Measurements from ENCODE around the gene IFNA13. TPM values are rescaled to one million over a fixed set of nuclear protein-coding genes. Genes with fewer than 3 reads are reported as not detected.

IFNA13 gene
- total RNA-seq (2014; rRNA removed; shearing (Covaris generic)) (not detected in 2 replicates), polyA plus RNA-seq (2016; fragmentation: Nextera tagmentation; extraction: Ambion mirVana) (not detected in 2 replicates)
- long read RNA-seq: 0 reads

DNA sequence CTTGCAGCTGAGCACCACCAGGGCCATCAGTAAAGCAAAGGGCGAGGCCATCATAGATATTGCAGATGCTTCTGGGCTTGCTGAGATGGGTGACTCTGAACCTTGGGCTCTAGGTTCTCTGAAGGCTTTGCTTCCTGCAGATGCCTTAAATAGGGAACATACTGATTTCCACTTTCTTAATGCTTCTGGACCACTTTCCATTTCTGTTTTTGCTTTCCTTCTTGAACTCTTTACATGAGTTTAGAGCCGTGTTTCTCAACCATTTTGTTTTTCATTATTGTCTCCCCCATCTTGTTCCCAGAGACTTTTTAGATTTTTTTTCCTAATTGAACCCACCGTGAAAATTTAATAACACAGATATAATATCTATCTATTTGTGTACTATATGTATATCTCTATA, at the start of gene IFNA13:
TSS of gene IFNA13 (minus strand) at position 101 of the 400 bp plus-strand sequence. CDS start at position 54, 47 bp downstream.
- Histone ChIP-seq H3K27ac (ENCODE audit: low read depth) (no peak within 1 kb of the TSS), H4K20me1 (replicated peaks; ENCODE audit: insufficient read depth) (no peaks in the 10 kb centered on the region), H3K4me1 (ENCODE audit: insufficient read depth) (no peaks in the 10 kb centered on the region), H3K79me2 (replicated peaks; ENCODE audit: insufficient read depth) (no peaks in the 10 kb centered on the region), H3K4me3 (no peak within 1 kb of the TSS), H2AFZ (no peak within 1 kb of the TSS), H3K4me2 (no peak within 1 kb of the TSS), H3K36me3 (ENCODE audit: insufficient read depth) (no peaks in the 10 kb centered on the region), H3F3A (replicated peaks; ENCODE audit: low read depth) (no peaks in the 10 kb centered on the region), H3K9me2 (ENCODE audit: insufficient read depth) (0 out of 2 replicates have a peak, but pooled peaks cover 3% of the 10 kb centered on the region), H3K27me3 (ENCODE audit: insufficient read depth) (no peaks in the 10 kb centered on the region)
- Mint-ChIP-seq H3K9me3 (no peaks in the 10 kb centered on the region), H3K36me3 (ENCODE audit: low read depth) (no peaks in the 10 kb centered on the region), H3K27me3 (ENCODE audit: insufficient read depth, low read depth, poor library complexity) (peaks cover 2% of the 10 kb centered on the region), H3K4me3 (no peak within 1 kb of the TSS), H3K27ac (no peak within 1 kb of the TSS), H3K4me1 (no peaks in the 10 kb centered on the region; the same call in 1 of the 3 replicates)
- DNase-seq (ENCODE audit: low spot score) (no peak), ATAC-seq (no peak)
- no peak for TF ChIP-seq STAT1 (IDR thresholded peaks at IDR 0.05; ENCODE audit: unreplicated experiment)
- TF ChIP-seq ZNF114 (CRISPR knock-in tag; IDR thresholded peaks at IDR 0.05): no peak
- TF ChIP-seq, protein P1, sequence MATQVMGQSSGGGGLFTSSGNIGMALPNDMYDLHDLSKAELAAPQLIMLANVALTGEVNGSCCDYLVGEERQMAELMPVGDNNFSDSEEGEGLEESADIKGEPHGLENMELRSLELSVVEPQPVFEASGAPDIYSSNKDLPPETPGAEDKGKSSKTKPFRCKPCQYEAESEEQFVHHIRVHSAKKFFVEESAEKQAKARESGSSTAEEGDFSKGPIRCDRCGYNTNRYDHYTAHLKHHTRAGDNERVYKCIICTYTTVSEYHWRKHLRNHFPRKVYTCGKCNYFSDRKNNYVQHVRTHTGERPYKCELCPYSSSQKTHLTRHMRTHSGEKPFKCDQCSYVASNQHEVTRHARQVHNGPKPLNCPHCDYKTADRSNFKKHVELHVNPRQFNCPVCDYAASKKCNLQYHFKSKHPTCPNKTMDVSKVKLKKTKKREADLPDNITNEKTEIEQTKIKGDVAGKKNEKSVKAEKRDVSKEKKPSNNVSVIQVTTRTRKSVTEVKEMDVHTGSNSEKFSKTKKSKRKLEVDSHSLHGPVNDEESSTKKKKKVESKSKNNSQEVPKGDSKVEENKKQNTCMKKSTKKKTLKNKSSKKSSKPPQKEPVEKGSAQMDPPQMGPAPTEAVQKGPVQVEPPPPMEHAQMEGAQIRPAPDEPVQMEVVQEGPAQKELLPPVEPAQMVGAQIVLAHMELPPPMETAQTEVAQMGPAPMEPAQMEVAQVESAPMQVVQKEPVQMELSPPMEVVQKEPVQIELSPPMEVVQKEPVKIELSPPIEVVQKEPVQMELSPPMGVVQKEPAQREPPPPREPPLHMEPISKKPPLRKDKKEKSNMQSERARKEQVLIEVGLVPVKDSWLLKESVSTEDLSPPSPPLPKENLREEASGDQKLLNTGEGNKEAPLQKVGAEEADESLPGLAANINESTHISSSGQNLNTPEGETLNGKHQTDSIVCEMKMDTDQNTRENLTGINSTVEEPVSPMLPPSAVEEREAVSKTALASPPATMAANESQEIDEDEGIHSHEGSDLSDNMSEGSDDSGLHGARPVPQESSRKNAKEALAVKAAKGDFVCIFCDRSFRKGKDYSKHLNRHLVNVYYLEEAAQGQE (IDR thresholded peaks at IDR 0.05; ENCODE audit: unreplicated experiment): no peak
- TF ChIP-seq EZH2 (IDR thresholded peaks at IDR 0.05; ENCODE audit: low read depth, unreplicated experiment): no peak
- no peak for TF ChIP-seq CREB1 (CRISPR knock-in tag; IDR thresholded peaks at IDR 0.05; ENCODE audit: low read depth)
- TF ChIP-seq NANOG (IDR thresholded peaks at IDR 0.05; ENCODE audit: borderline replicate concordance): no peak
- TF ChIP-seq, protein P2, sequence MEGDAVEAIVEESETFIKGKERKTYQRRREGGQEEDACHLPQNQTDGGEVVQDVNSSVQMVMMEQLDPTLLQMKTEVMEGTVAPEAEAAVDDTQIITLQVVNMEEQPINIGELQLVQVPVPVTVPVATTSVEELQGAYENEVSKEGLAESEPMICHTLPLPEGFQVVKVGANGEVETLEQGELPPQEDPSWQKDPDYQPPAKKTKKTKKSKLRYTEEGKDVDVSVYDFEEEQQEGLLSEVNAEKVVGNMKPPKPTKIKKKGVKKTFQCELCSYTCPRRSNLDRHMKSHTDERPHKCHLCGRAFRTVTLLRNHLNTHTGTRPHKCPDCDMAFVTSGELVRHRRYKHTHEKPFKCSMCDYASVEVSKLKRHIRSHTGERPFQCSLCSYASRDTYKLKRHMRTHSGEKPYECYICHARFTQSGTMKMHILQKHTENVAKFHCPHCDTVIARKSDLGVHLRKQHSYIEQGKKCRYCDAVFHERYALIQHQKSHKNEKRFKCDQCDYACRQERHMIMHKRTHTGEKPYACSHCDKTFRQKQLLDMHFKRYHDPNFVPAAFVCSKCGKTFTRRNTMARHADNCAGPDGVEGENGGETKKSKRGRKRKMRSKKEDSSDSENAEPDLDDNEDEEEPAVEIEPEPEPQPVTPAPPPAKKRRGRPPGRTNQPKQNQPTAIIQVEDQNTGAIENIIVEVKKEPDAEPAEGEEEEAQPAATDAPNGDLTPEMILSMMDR (conservative IDR thresholded peaks at IDR 0.05; ENCODE audit: low read depth in 2 of 2): no peak
- TF ChIP-seq, protein P3, sequence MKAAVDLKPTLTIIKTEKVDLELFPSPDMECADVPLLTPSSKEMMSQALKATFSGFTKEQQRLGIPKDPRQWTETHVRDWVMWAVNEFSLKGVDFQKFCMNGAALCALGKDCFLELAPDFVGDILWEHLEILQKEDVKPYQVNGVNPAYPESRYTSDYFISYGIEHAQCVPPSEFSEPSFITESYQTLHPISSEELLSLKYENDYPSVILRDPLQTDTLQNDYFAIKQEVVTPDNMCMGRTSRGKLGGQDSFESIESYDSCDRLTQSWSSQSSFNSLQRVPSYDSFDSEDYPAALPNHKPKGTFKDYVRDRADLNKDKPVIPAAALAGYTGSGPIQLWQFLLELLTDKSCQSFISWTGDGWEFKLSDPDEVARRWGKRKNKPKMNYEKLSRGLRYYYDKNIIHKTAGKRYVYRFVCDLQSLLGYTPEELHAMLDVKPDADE (IDR thresholded peaks at IDR 0.05): no peak
- TF ChIP-seq EZH2phosphoT487 (IDR thresholded peaks at IDR 0.05; ENCODE audit: unreplicated experiment): no peak
- TF ChIP-seq JUNB (IDR thresholded peaks at IDR 0.05; ENCODE audit: unreplicated experiment): no peak
- TF ChIP-seq, protein P4, sequence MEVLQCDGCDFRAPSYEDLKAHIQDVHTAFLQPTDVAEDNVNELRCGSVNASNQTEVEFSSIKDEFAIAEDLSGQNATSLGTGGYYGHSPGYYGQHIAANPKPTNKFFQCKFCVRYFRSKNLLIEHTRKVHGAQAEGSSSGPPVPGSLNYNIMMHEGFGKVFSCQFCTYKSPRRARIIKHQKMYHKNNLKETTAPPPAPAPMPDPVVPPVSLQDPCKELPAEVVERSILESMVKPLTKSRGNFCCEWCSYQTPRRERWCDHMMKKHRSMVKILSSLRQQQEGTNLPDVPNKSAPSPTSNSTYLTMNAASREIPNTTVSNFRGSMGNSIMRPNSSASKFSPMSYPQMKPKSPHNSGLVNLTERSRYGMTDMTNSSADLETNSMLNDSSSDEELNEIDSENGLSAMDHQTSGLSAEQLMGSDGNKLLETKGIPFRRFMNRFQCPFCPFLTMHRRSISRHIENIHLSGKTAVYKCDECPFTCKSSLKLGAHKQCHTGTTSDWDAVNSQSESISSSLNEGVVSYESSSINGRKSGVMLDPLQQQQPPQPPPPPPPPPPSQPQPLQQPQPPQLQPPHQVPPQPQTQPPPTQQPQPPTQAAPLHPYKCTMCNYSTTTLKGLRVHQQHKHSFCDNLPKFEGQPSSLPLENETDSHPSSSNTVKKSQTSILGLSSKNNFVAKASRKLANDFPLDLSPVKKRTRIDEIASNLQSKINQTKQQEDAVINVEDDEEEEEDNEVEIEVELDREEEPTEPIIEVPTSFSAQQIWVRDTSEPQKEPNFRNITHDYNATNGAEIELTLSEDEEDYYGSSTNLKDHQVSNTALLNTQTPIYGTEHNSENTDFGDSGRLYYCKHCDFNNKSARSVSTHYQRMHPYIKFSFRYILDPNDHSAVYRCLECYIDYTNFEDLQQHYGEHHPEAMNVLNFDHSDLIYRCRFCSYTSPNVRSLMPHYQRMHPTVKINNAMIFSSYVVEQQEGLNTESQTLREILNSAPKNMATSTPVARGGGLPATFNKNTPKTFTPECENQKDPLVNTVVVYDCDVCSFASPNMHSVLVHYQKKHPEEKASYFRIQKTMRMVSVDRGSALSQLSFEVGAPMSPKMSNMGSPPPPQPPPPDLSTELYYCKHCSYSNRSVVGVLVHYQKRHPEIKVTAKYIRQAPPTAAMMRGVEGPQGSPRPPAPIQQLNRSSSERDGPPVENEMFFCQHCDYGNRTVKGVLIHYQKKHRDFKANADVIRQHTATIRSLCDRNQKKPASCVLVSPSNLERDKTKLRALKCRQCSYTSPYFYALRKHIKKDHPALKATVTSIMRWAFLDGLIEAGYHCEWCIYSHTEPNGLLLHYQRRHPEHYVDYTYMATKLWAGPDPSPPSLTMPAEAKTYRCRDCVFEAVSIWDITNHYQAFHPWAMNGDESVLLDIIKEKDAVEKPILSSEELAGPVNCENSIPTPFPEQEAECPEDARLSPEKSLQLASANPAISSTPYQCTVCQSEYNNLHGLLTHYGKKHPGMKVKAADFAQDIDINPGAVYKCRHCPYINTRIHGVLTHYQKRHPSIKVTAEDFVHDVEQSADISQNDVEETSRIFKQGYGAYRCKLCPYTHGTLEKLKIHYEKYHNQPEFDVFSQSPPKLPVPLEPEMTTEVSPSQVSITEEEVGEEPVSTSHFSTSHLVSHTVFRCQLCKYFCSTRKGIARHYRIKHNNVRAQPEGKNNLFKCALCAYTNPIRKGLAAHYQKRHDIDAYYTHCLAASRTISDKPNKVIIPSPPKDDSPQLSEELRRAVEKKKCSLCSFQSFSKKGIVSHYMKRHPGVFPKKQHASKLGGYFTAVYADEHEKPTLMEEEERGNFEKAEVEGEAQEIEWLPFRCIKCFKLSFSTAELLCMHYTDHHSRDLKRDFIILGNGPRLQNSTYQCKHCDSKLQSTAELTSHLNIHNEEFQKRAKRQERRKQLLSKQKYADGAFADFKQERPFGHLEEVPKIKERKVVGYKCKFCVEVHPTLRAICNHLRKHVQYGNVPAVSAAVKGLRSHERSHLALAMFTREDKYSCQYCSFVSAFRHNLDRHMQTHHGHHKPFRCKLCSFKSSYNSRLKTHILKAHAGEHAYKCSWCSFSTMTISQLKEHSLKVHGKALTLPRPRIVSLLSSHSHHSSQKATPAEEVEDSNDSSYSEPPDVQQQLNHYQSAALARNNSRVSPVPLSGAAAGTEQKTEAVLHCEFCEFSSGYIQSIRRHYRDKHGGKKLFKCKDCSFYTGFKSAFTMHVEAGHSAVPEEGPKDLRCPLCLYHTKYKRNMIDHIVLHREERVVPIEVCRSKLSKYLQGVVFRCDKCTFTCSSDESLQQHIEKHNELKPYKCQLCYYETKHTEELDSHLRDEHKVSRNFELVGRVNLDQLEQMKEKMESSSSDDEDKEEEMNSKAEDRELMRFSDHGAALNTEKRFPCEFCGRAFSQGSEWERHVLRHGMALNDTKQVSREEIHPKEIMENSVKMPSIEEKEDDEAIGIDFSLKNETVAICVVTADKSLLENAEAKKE (CRISPR knock-in tag; IDR thresholded peaks at IDR 0.05): no peak
- TF ChIP-seq POLR2AphosphoS5 (IDR thresholded peaks at IDR 0.05; ENCODE audit: low read depth): no peak
- no peak for TF ChIP-seq ZNF331 (CRISPR knock-in tag; IDR thresholded peaks at IDR 0.05; ENCODE audit: low read depth)
